CD4-positive, alpha-beta T cell treated with Interleukin-15 for 1 hour (primary cell): Measurements from ENCODE around the gene SCO1.
A peak's percentile ranks its signal among the peaks of the same experiment; 100 is the strongest.

Source experiments
- DNase-seq: peaks from one replicate; pipeline ENCODE4 v3.0.0-alpha.2; 2020

The SCO1 gene

GRCh38 chr17:10652984-10653659, 44.2 kb downstream of the SCO1 start:
- no peak for DNase-seq

- DNase-seq, result no peak
These were observed 45.4 kb downstream of the SCO1 start for GRCh38 chr17:10651927-10652326.

GRCh38 chr17:10649602-10650001, 47.7 kb downstream of the SCO1 start:
- no peak for DNase-seq

GRCh38 chr17:10648956-10649355, 48.4 kb downstream of the SCO1 start:
- no peak for DNase-seq

- DNase-seq, result no peak
These were observed 49.0 kb downstream of the SCO1 start for GRCh38 chr17:10648381-10648780.

GRCh38 chr17:10646392-10646990, 50.8 kb downstream of the SCO1 start:
- peak; percentile 59 for DNase-seq

- no peak for DNase-seq
These were observed 56.9 kb downstream of the SCO1 start for GRCh38 chr17:10640475-10640874.

GRCh38 chr17:10638151-10638550, 59.2 kb downstream of the SCO1 start:
- no peak for DNase-seq

- no peak for DNase-seq
These were observed 62.0 kb downstream of the SCO1 start for GRCh38 chr17:10635290-10635689.

GRCh38 chr17:10633738-10634379, 63.5 kb downstream of the SCO1 start:
- DNase-seq, result no peak

- DNase-seq, result no peak
These were observed 65.6 kb downstream of the SCO1 start for GRCh38 chr17:10631701-10632100.

GRCh38 chr17:10631048-10631700, 66.2 kb downstream of the SCO1 start:
- no peak for DNase-seq

GRCh38 chr17:10629706-10630105, 67.6 kb downstream of the SCO1 start:
- DNase-seq, result no peak

GRCh38 chr17:10628756-10629155, 68.6 kb downstream of the SCO1 start:
- DNase-seq, result no peak

- no peak for DNase-seq
These were observed 70.9 kb downstream of the SCO1 start for GRCh38 chr17:10626390-10626789.

- no peak for DNase-seq
These were observed 72.4 kb downstream of the SCO1 start for GRCh38 chr17:10624969-10625368.

GRCh38 chr17:10623737-10624338, 73.5 kb downstream of the SCO1 start:
- no peak for DNase-seq

GRCh38 chr17:10622617-10623485, 74.5 kb downstream of the SCO1 start:
- DNase-seq, result no peak
